KMS-11 (cell line): ENCODE measurements around the gene APBA1.
A peak's percentile ranks its signal among the peaks of the same experiment; 100 is the strongest.

Source experiments
- H2AFZ ChIP-seq: fragments of 200-600 bp; sonication (generic); 2 replicates; pipeline ENCODE4 v1.6.1; 2016; ENCODE audit warnings: antibody characterized with exemption, mixed run types, low read depth
- H3K27ac ChIP-seq: fragments of 200-600 bp; sonication (generic); 2 replicates; pipeline ENCODE4 v1.6.1; 2016; ENCODE audit warnings: mild to moderate bottlenecking, mixed run types
- H3K27me3 ChIP-seq: fragments of 200-600 bp; sonication (generic); 2 replicates; pipeline ENCODE4 v1.6.1; 2017; ENCODE audit warnings: mild to moderate bottlenecking, low read depth, mixed run types, moderate library complexity; ENCODE audit not compliant: insufficient read depth
- H3K36me3 ChIP-seq: fragments of 200-600 bp; sonication (generic); 2 replicates; pipeline ENCODE4 v1.6.1; 2017; ENCODE audit warnings: mild to moderate bottlenecking, mixed run types; ENCODE audit not compliant: insufficient read depth
- H3K4me1 ChIP-seq: fragments of 200-600 bp; sonication (generic); 2 replicates; pipeline ENCODE4 v1.6.1; 2016; ENCODE audit warnings: mild to moderate bottlenecking, low read depth, mixed run types; ENCODE audit not compliant: poor library complexity, severe bottlenecking
- H3K4me2 ChIP-seq: fragments of 200-600 bp; sonication (generic); 2 replicates; pipeline ENCODE4 v1.7.0; 2016; ENCODE audit warnings: mild to moderate bottlenecking, mixed run types
- H3K4me3 ChIP-seq: fragments of 200-600 bp; sonication (generic); IDR thresholded peaks from 2 replicates; pipeline ENCODE4 v1.6.1; 2017; ENCODE audit warnings: low read depth, low read length, mixed read lengths; ENCODE audit not compliant: insufficient read depth
- H3K79me2 ChIP-seq: fragments of 200-600 bp; sonication (generic); 2 replicates; pipeline ENCODE4 v1.6.1; 2016; ENCODE audit warnings: low read depth, mixed run types; ENCODE audit not compliant: insufficient read depth
- H3K9ac ChIP-seq: fragments of 200-600 bp; sonication (generic); 2 replicates; pipeline ENCODE4 v1.6.1; 2016; ENCODE audit warnings: mild to moderate bottlenecking, mixed run types
- H4K20me1 ChIP-seq: fragments of 200-600 bp; sonication (generic); 2 replicates; pipeline ENCODE4 v1.6.1; 2016; ENCODE audit warnings: mild to moderate bottlenecking, mixed run types; ENCODE audit not compliant: insufficient read depth
- TF ChIP-seq, protein P1 (sequence below): fragments of 200-600 bp; sonication (generic); conservative IDR thresholded peaks from 2 replicates; pipeline ENCODE4 v1.6.1; 2017; ENCODE audit warnings: low read depth, mild to moderate bottlenecking, antibody characterized with exemption, low read length, moderate library complexity, mixed read lengths

The APBA1 gene

DNA sequence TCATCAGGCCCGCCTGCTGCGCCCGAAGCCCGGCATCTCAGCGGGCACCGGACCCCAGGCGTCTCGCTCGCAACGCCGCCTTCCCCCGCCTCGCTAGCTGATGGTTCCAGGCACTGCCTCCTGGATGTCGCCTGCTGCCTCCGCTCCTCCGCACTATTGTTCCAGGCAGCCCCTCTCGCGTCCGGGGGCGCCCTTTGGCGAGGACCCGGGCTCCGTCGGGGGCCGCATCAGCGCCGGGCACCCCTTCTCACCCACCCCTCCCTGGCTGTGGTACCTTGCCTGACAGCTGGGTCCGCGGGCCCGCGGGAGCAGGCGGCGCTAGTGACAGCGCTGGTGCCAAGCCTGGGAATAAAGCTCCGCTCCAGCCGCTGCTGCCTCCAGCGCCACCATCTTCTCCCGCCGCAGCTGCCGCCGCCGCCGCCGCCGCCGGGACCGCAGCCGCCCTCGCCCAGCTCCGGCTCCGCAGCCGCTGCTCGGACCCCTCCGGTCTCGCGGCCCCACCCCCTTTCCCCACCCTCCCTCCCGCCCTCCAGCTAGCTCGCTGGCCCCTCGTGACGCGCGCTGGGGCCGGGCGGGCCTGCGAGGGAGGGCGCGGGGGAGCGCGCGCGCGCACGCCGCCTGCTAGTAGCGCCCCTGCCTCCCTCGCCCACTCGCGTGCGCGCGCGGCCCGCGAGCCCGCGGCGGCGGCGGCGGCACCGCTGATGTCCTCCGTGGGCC, at the start of gene APBA1:
TSS of gene APBA1 (minus strand) at position 493 of the 717 bp plus-strand sequence.
- Histone ChIP-seq H3K4me2 (peak within 1 kb of the TSS; percentile 93), H3K9ac (peak within 1 kb of the TSS; percentile 55; the same call in 1 of the 2 replicates), H4K20me1 (no peaks in the 10 kb centered on the region), H3K4me3 (no peak within 1 kb of the TSS), H3K79me2 (no peaks in the 10 kb centered on the region), H3K27me3 (no peaks in the 10 kb centered on the region), H3K27ac (no peak within 1 kb of the TSS), H3K4me1 (peaks cover 8% of the 10 kb centered on the region), H3K36me3 (no peaks in the 10 kb centered on the region), H2AFZ (peak within 1 kb of the TSS; percentile 98)
- TF ChIP-seq, protein P1, sequence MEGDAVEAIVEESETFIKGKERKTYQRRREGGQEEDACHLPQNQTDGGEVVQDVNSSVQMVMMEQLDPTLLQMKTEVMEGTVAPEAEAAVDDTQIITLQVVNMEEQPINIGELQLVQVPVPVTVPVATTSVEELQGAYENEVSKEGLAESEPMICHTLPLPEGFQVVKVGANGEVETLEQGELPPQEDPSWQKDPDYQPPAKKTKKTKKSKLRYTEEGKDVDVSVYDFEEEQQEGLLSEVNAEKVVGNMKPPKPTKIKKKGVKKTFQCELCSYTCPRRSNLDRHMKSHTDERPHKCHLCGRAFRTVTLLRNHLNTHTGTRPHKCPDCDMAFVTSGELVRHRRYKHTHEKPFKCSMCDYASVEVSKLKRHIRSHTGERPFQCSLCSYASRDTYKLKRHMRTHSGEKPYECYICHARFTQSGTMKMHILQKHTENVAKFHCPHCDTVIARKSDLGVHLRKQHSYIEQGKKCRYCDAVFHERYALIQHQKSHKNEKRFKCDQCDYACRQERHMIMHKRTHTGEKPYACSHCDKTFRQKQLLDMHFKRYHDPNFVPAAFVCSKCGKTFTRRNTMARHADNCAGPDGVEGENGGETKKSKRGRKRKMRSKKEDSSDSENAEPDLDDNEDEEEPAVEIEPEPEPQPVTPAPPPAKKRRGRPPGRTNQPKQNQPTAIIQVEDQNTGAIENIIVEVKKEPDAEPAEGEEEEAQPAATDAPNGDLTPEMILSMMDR: no peak

DNA sequence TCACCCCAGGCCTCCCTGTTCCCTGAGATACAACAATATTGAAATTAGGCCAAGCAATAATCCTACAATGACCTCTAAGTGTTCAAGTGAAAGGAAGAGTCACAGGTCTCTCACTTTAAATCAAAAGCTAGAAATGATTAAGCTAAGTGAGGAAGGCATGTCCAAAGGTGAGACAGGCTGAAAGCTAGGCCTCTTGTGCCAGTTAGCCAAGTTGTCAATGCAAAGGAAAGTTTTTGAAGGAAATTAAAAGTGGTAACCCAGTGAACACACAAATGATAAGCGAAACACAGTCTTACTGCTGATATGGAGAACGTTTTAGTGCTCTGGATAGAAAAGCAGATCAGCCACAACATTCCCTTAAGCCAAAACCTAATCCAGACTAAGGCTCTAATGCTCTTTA, 47.8 kb upstream of the APBA1 start:
- no peak overlapping the region for H2AFZ ChIP-seq
- no peaks in the 10 kb centered on the region for H3K4me1 ChIP-seq
- no peaks in the 10 kb centered on the region for H3K27me3 ChIP-seq
- H3K79me2 ChIP-seq: no peaks in the 10 kb centered on the region
- no peaks in the 10 kb centered on the region for H4K20me1 ChIP-seq
- no peaks in the 10 kb centered on the region for H3K36me3 ChIP-seq
- TF ChIP-seq, protein P1: no peak
- no peak overlapping the region for H3K4me3 ChIP-seq
- no peak overlapping the region for H3K4me2 ChIP-seq
- H3K9ac ChIP-seq: no peak overlapping the region
- H3K27ac ChIP-seq: no peak overlapping the region

DNA sequence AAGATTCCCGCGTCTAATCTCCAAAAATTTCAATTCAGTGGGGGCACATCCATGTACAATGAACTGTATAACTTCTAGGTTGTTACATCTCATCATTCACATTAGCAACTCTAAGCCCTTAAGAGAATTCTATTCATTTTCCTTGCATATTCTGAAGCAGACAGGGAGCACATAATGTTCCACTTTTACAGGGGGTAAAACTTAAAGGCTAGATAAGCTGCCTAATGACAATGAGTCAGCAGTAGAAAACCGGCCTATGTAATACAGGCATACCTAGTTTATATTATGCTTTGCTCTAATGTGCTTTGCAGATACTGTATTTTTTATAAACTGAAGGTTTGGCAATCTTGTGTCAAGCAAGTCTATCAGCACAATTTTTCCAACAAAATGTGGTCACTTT, 47.2 kb upstream of the APBA1 start:
- H2AFZ ChIP-seq: no peak overlapping the region
- no peak overlapping the region for H3K27ac ChIP-seq
- H3K27me3 ChIP-seq: no peaks in the 10 kb centered on the region
- no peaks in the 10 kb centered on the region for H4K20me1 ChIP-seq
- no peak overlapping the region for H3K4me2 ChIP-seq
- H3K36me3 ChIP-seq: no peaks in the 10 kb centered on the region
- TF ChIP-seq, protein P1: no peak
- no peaks in the 10 kb centered on the region for H3K4me1 ChIP-seq
- no peak overlapping the region for H3K4me3 ChIP-seq
- H3K9ac ChIP-seq: no peak overlapping the region
- no peaks in the 10 kb centered on the region for H3K79me2 ChIP-seq

DNA sequence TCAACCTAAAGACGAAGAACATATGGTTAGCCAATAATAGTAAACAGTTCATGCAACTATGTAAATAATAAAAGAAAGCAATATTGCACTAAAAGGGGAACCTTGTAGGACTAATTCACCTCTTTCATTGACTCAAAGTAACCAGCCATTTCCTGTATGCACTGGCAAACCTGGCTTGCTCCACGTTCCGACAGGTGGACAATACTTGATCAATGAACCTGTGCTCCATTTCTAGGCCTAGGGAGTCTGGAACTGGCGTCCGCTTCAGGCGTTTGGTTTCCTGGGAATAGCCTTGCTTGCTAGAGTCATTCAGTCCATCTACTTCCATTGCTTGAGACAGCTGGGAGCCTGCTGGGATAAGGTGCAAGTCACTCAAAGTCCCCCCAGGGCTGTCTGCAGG, 46.0 kb upstream of the APBA1 start:
- Histone ChIP-seq H3K4me2 (no peak overlapping the region), H3K79me2 (no peaks in the 10 kb centered on the region), H3K27me3 (no peaks in the 10 kb centered on the region), H2AFZ (no peak overlapping the region), H3K4me1 (no peaks in the 10 kb centered on the region), H3K9ac (no peak overlapping the region), H4K20me1 (no peaks in the 10 kb centered on the region), H3K36me3 (no peaks in the 10 kb centered on the region), H3K27ac (no peak overlapping the region), H3K4me3 (no peak overlapping the region)
- TF ChIP-seq, protein P1: no peak
